Skeletal muscle tissue (tissue), 4 donors: Measurements from ENCODE around the gene NCAPD3. TPM values are rescaled to one million over a fixed set of nuclear protein-coding genes. Genes with fewer than 3 reads are reported as not detected.

Source experiments
- H3K27ac ChIP-seq: one replicate; pipeline ENCODE4 v1.7.0; 2013; ENCODE audit warnings: mild to moderate bottlenecking, low read depth, low read length, inconsistent platforms
- H3K27me3 ChIP-seq, 3 donors: one replicate each; pipeline ENCODE4 v1.7.0; 2013; ENCODE audit warnings: low read length in 3 of 3; ENCODE audit not compliant: control insufficient read depth in 3 of 3, insufficient read depth in 3 of 3
- H3K36me3 ChIP-seq, 3 donors: one replicate each; pipeline ENCODE4 v1.7.0; 2013; ENCODE audit warnings: low read length in 3 of 3; ENCODE audit not compliant: control insufficient read depth in 3 of 3, insufficient read depth in 3 of 3
- H3K4me1 ChIP-seq, 3 donors: one replicate each; pipeline ENCODE4 v1.7.0; 2013; ENCODE audit warnings: low read length in 3 of 3, mild to moderate bottlenecking in 3 of 3; ENCODE audit not compliant: control insufficient read depth in 3 of 3, insufficient read depth in 3 of 3
- H3K4me3 ChIP-seq, 3 donors: one replicate each; pipeline ENCODE4 v1.7.0; 2013; ENCODE audit warnings: low read length in 3 of 3
- H3K9ac ChIP-seq, 3 donors: one replicate each; pipeline ENCODE4 v1.7.0; 2013; ENCODE audit warnings: low read length in 3 of 3, mild to moderate bottlenecking in 3 of 3, moderate library complexity in 2 of 3, low read depth in 1 of 3
- H3K9me3 ChIP-seq, 3 donors: one replicate each; pipeline ENCODE4 v1.7.0; 2013; ENCODE audit warnings: low read length in 3 of 3; ENCODE audit not compliant: control insufficient read depth in 3 of 3
- total RNA-seq: library from RNA; depleted of rRNA; stranded (reverse); fragments of >200 nt; gene quantifications from one replicate; pipeline ENCODE4 v1.2.3, GENCODE V29; 2014
- donor health status: Osteomylitis.

NCAPD3 gene
- total RNA-seq, 1 donor from 2014 or later = 11.0 TPM

DNA sequence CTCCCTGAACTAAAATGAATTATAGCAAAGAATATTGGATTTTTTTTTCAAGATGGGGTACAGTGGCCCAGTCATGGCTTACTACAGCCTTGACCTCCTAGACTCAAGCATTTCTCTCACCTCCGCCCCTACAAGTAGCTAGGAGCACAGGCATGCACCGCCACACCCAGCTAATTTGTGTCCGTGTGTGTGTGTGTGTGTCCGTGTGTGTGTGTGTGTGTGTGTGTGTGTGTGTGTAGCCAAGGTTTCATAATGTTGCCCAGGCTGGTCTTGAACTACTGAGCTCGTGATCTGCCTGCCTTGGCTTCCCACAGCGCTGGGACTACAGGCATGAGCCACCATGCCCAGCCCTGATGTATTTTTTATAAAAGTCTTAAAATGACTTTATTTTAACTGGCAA, 16.8 kb upstream of the NCAPD3 start:
- no peaks in the 10 kb centered on the region for H3K9me3 ChIP-seq

DNA sequence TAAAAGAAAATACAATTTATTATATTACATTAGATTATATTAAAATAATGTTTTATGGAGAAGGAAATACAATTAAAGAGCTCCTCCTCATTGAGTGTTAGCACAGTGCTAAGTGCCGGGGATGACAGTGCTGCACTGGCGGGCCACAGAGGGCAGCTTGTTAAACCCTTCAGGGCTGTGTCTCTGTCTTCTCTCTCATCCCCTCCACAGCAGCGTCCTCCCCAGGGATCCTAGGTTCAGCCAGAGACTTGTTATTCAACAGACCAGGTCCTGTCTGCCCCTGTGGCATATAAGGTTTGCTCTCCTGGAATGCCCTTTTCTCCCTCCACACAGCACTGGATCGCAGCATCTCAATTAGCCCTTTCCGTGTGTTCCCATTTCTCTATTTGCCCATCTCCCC, 15.2 kb upstream of the NCAPD3 start:
- Histone ChIP-seq H3K4me1 (no peaks in the 10 kb centered on the region), H3K9ac (no peak overlapping the region), H3K27me3 (no peaks in the 10 kb centered on the region), H3K4me3 (no peak overlapping the region), H3K36me3 (peaks cover 47 to 71% (median 59%) of the 10 kb centered on the region in 3 donors), H3K9me3 (no peaks in the 10 kb centered on the region), H3K27ac (no peak overlapping the region)

More for the DNA sequence above, 16.8 kb upstream of the NCAPD3 start:
- H3K27ac ChIP-seq = no peak overlapping the region
- peaks cover 57 to 76% (median 64%) of the 10 kb centered on the region in 3 donors for H3K36me3 ChIP-seq
- H3K27me3 ChIP-seq = no peaks in the 10 kb centered on the region
- H3K9ac ChIP-seq = no peak overlapping the region
- H3K4me3 ChIP-seq = no peak overlapping the region
- H3K4me1 ChIP-seq = no peaks in the 10 kb centered on the region

- Histone ChIP-seq H3K4me3 (no peak overlapping the region), H3K9ac (no peak overlapping the region), H3K27ac (no peak overlapping the region), H3K27me3 (no peaks in the 10 kb centered on the region), H3K9me3 (no peaks in the 10 kb centered on the region), H3K36me3 (peaks cover 37 to 57% (median 45%) of the 10 kb centered on the region in 3 donors), H3K4me1 (peaks cover 0 to 6% (median 0%) of the 10 kb centered on the region in 3 donors)
Measured at GRCh38 chr11:134237557-134237922, 13.8 kb upstream of the NCAPD3 start.

GRCh38 chr11:134236834-134237556, 13.2 kb upstream of the NCAPD3 start:
- H3K4me1 ChIP-seq = peaks cover 0 to 9% (median 0%) of the 10 kb centered on the region in 3 donors
- no peak overlapping the region for H3K4me3 ChIP-seq
- no peak overlapping the region for H3K27ac ChIP-seq
- no peak overlapping the region for H3K9ac ChIP-seq
- H3K36me3 ChIP-seq = peaks cover 32 to 52% (median 39%) of the 10 kb centered on the region in 3 donors
- H3K27me3 ChIP-seq = no peaks in the 10 kb centered on the region
- H3K9me3 ChIP-seq = no peaks in the 10 kb centered on the region

DNA sequence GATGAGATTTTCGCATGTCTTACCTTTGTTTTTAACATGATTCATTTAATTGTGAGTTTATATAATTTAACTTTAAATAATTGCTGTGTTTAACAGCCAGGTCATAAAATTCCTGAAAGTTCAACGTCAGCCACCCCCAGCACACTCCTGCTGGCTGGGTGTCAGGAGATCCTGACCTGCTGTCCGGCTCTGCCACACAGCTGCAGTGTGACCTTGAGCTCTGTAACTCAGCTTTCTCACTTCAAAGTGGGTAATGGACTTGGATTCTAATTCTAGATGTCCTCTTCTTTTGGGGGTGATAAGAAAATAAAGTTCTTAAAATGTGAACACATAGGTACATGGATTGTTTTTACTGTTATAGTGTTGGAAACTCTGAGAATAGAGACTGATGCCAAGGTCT, 11.6 kb upstream of the NCAPD3 start:
- Histone ChIP-seq H3K36me3 (peaks cover 22 to 40% (median 27%) of the 10 kb centered on the region in 3 donors), H3K4me3 (no peak overlapping the region), H3K27ac (no peak overlapping the region), H3K9me3 (no peaks in the 10 kb centered on the region), H3K9ac (no peak overlapping the region), H3K4me1 (peaks cover 0 to 15% (median 5%) of the 10 kb centered on the region in 3 donors), H3K27me3 (no peaks in the 10 kb centered on the region)

DNA sequence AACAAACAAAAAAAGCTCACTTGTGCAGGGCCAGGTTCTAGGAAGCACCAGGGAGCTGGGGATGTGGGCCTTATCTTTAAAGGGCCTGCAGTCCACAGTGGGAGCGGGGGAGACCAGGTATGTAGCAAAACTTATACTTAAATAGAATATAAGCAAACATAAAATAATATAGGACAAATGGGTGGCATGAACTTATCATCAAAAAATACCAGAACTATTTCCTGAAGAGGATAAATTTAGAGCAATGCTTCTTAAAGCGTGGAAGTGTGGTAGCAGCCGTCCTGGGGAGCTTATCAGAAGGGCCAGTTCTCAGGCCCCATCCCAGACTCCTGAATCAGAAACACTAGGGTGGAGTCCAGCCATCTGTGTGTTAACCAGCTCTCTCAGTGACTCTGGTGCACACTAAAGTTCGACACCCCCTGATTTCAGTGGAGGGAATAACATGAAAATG, 10.0 kb upstream of the NCAPD3 start:
- H3K36me3 ChIP-seq = peaks cover 10 to 25% (median 13%) of the 10 kb centered on the region in 3 donors
- peaks cover 4 to 23% (median 8%) of the 10 kb centered on the region in 3 donors for H3K4me1 ChIP-seq

GRCh38 chr11:134231958-134232659, 8.3 kb upstream of the NCAPD3 start:
- Histone ChIP-seq H3K36me3 (peaks cover 7 to 18% (median 10%) of the 10 kb centered on the region in 3 donors), H3K27ac (no peak overlapping the region), H3K9me3 (no peaks in the 10 kb centered on the region), H3K9ac (no peak overlapping the region), H3K27me3 (no peaks in the 10 kb centered on the region), H3K4me1 (peaks cover 6 to 32% (median 8%) of the 10 kb centered on the region in 3 donors), H3K4me3 (no peak overlapping the region)

More for the DNA sequence above, 10.0 kb upstream of the NCAPD3 start:
- H3K9ac ChIP-seq = no peak overlapping the region
- H3K27me3 ChIP-seq = no peaks in the 10 kb centered on the region
- H3K27ac ChIP-seq = no peak overlapping the region
- H3K9me3 ChIP-seq = no peaks in the 10 kb centered on the region
- no peak overlapping the region for H3K4me3 ChIP-seq

- H3K4me3 ChIP-seq = no peak overlapping the region
- peaks cover 23 to 49% (median 23%) of the 10 kb centered on the region in 3 donors for H3K4me1 ChIP-seq
- H3K36me3 ChIP-seq = peaks cover 7 to 9% (median 9%) of the 10 kb centered on the region in 3 donors
Measured at GRCh38 chr11:134230339-134230738, 6.6 kb upstream of the NCAPD3 start.

GRCh38 chr11:134229126-134229790, 5.5 kb upstream of the NCAPD3 start:
- Histone ChIP-seq H3K9me3 (no peaks in the 10 kb centered on the region), H3K4me3 (no peak overlapping the region), H3K9ac (no peak overlapping the region), H3K4me1 (peaks cover 25 to 54% (median 25%) of the 10 kb centered on the region in 3 donors), H3K27me3 (no peaks in the 10 kb centered on the region), H3K36me3 (peaks cover 0 to 3% (median 2%) of the 10 kb centered on the region in 3 donors), H3K27ac (no peak overlapping the region)

More at GRCh38 chr11:134230339-134230738, 6.6 kb upstream of the NCAPD3 start:
- Histone ChIP-seq H3K27me3 (no peaks in the 10 kb centered on the region), H3K9me3 (no peaks in the 10 kb centered on the region), H3K27ac (no peak overlapping the region), H3K9ac (no peak overlapping the region)
